Right lobe of liver (tissue), 6 donors: ENCODE data around the gene BBX. TPM values are rescaled to one million over a fixed set of nuclear protein-coding genes. Genes with fewer than 3 reads are reported as not detected.

Source experiments
- ATAC-seq, 4 donors: fragments of 200-7000 bp; cut with Tn5 transposase; one replicate each; pipeline ENCODE4 v1.9.1; 2020; ENCODE audit warnings: mild to moderate bottlenecking in 4 of 4, moderate library complexity in 4 of 4
- DNase-seq, 3 donors: peaks; one replicate each; pipeline ENCODE4 v3.0.0-alpha.2; 2020
- H3K27ac ChIP-seq, 3 donors: fragments of 200-600 bp; one replicate each; pipeline ENCODE4 v1.8.0; 2022
- H3K27me3 ChIP-seq, 2 donors: fragments of 200-600 bp; one replicate each; pipeline ENCODE4 v1.8.0; 2022
- H3K36me3 ChIP-seq, 4 donors: fragments of 200-600 bp; sonication (generic) in 1 of 4; one replicate each; pipeline versions ENCODE4 v1.5.1 to v1.8.0; 2017 to 2022; ENCODE audit warnings: control low read depth in 1 of 4
- H3K4me1 ChIP-seq, 4 donors: fragments of 200-600 bp; sonication (generic) in 1 of 4; one replicate each; pipeline versions ENCODE4 v1.5.1 to v1.8.0; 2017 to 2022; ENCODE audit warnings: control low read depth in 1 of 4
- H3K4me3 ChIP-seq, 3 donors: fragments of 200-600 bp; one replicate each; pipeline ENCODE4 v1.8.0; 2022
- H3K9me3 ChIP-seq, 4 donors: fragments of 200-600 bp; sonication (generic) in 1 of 4; one replicate each; pipeline versions ENCODE4 v1.5.1 to v1.8.0; 2017 to 2022; ENCODE audit warnings: control low read depth in 1 of 4
- CTCF ChIP-seq, 4 donors: fragments of 200-600 bp in 3 of 4; fragments of 450-650 bp in 1 of 4; IDR thresholded peaks; one replicate each; pipeline versions ENCODE4 v1.5.1 to v1.8.0; 2016 to 2022; ENCODE audit warnings: antibody characterized with exemption in 4 of 4, mild to moderate bottlenecking in 2 of 4
- POLR2A ChIP-seq: fragments of 450-650 bp; IDR thresholded peaks from one replicate; pipeline ENCODE4 v1.6.1; 2017; ENCODE audit warnings: antibody characterized with exemption, mild to moderate bottlenecking
- WGBS: methylation state at CpG from one replicate; pipeline ENCODE4 v1.1.6; 2018; ENCODE audit warnings: low coverage, low lambda C conversion rate; ENCODE audit not compliant: insufficient coverage; ENCODE audit errors: missing lambda C conversion rate; 5-methylcytosine and 5-hydroxymethylcytosine counted together
- intact Hi-C, 2 donors: fragments of 100-400 bp; cut with DNase I; formaldehyde crosslinking; loops; one replicate each; pipeline versions ENCODE4 v1.11.2 to v1.14.1; 2022
- total RNA-seq, 6 experiments: library from RNA; depleted of rRNA in 2 of 6; stranded (reverse); fragments of >200 nt in 2 of 6; fragmentation: NEBNext Ultra II Directional in 3 of 6; extraction: Animal tissue kit (Norgen Biotek cat#: 25700) in 3 of 6; gene quantifications; one replicate each; pipeline versions ENCODE4 v1.1.0 to v1.2.4, GENCODE V29; 2016 to 2023
- donor health status: DM: no; HTN: yes; CAD: no.
- donor health status: DM: no; HTN: no; CAD: no.
- donor health status: DM: no; HTN: no; CAD: no.
- donor health status: DM: no; HTN: yes; CAD: no.
- donor health status: DM: no; HTN: yes; CAD: no.

BBX gene
- total RNA-seq, 6 experiments from 2014 or later = 15.0 to 22.4 (median 19.1) TPM

- Histone ChIP-seq H3K27ac (no peak overlapping the region), H3K4me3 (no peak overlapping the region), H3K27me3 (no peaks in the 10 kb centered on the region), H3K36me3 (peaks cover 0 to 2% (median 0%) of the 10 kb centered on the region in 4 donors), H3K4me1 (no peaks in the 10 kb centered on the region), H3K9me3 (no peaks in the 10 kb centered on the region)
- intact Hi-C loops = no loop called here
- WGBS = 84% methylated on average over 3 of the region's 3 CpGs
- TF ChIP-seq CTCF (IDR thresholded peaks at IDR 0.05) = no peak
- TF ChIP-seq POLR2A = no peak
- no peak for ATAC-seq
- DNase-seq = no peak
Observed at GRCh38 chr3:107769882-107770281, 247.1 kb downstream of the BBX start.

GRCh38 chr3:107772016-107772415 is 249.3 kb downstream of the BBX start:
- intact Hi-C loops = no loop called here
- Histone ChIP-seq H3K27me3 (no peaks in the 10 kb centered on the region), H3K36me3 (peaks cover 0 to 2% (median under 1%) of the 10 kb centered on the region in 4 donors), H3K4me1 (no peaks in the 10 kb centered on the region), H3K9me3 (no peaks in the 10 kb centered on the region), H3K27ac (no peak overlapping the region), H3K4me3 (no peak overlapping the region)
- WGBS = 61% methylated on average over 6 of the region's 6 CpGs
- DNase-seq (no peak), ATAC-seq (peak in 2 of 4 donors; percentile 31 to 74)
- TF ChIP-seq POLR2A = no peak
- no peak for TF ChIP-seq CTCF (IDR thresholded peaks at IDR 0.05)

- Histone ChIP-seq H3K4me1 (no peaks in the 10 kb centered on the region), H3K27ac (no peak overlapping the region), H3K4me3 (no peak overlapping the region), H3K36me3 (peaks cover 0 to 5% (median 1%) of the 10 kb centered on the region in 4 donors), H3K27me3 (no peaks in the 10 kb centered on the region), H3K9me3 (no peaks in the 10 kb centered on the region)
- WGBS = 94% methylated on average over 1 of the region's 1 CpG
- no peak for DNase-seq
- intact Hi-C loops = no loop called here
- ATAC-seq = no peak
- no peak for TF ChIP-seq POLR2A
- no peak for TF ChIP-seq CTCF (IDR thresholded peaks at IDR 0.05)
Observed at GRCh38 chr3:107775974-107776373, 253.2 kb downstream of the BBX start.

GRCh38 chr3:107781253-107781652 is 258.5 kb downstream of the BBX start:
- intact Hi-C loops = no loop called here
- WGBS = 88% methylated on average over 1 of the region's 1 CpG

More at GRCh38 chr3:107781253-107781652, 258.5 kb downstream of the BBX start:
- no peak overlapping the region for H3K4me3 ChIP-seq
- peak in 2 of 4 donors; percentile 13 to 22 for ATAC-seq
- H3K27ac ChIP-seq = no peak overlapping the region
- H3K27me3 ChIP-seq = no peaks in the 10 kb centered on the region
- no peak for TF ChIP-seq POLR2A
- TF ChIP-seq CTCF (IDR thresholded peaks at IDR 0.05) = no peak
- H3K36me3 ChIP-seq = peaks cover 0 to 4% (median 0%) of the 10 kb centered on the region in 4 donors
- no peaks in the 10 kb centered on the region for H3K4me1 ChIP-seq
- no peak for DNase-seq
- H3K9me3 ChIP-seq = no peaks in the 10 kb centered on the region
